GM12891 (cell line): ENCODE measurements around the gene EIF4G3.

Source experiments
- POLR2A ChIP-seq: IDR thresholded peaks from 2 replicates; pipeline ENCODE4 v1.6.1; 2011; ENCODE audit warnings: low read depth, low read length, control low read depth
- POLR2AphosphoS5 ChIP-seq: IDR thresholded peaks from 2 replicates; pipeline ENCODE4 v1.6.1; 2011; ENCODE audit warnings: low read depth, low read length, control low read depth
- POU2F2 ChIP-seq: IDR thresholded peaks from 2 replicates; pipeline ENCODE4 v1.6.1; 2011; ENCODE audit warnings: low read depth, mild to moderate bottlenecking, control low read depth, low read length, moderate library complexity
- SPI1 ChIP-seq: IDR thresholded peaks from 2 replicates; pipeline ENCODE4 v1.6.1; 2011; ENCODE audit warnings: low read depth, low read length, control low read depth
- TAF1 ChIP-seq: IDR thresholded peaks from 2 replicates; pipeline ENCODE4 v1.6.1; 2011; ENCODE audit warnings: low read depth, low read length, control low read depth

GRCh38 chr1:20834780-20835179 is 341.9 kb downstream of the EIF4G3 start:
- TF ChIP-seq POLR2A (no peak), POLR2AphosphoS5 (no peak), TAF1 (no peak), SPI1 (no peak), POU2F2 (no peak)
